OCI-LY7 (cell line): ENCODE results near the gene TTLL10.

Experiments
- EZH2phosphoT487 ChIP-seq: fragments of 200-600 bp; sonication (generic); IDR thresholded peaks from 2 replicates; pipeline ENCODE4 v1.6.1; 2018; ENCODE audit warnings: low read depth, borderline replicate concordance, mild to moderate bottlenecking, mixed run types, antibody characterized with exemption, low read length, moderate library complexity, mixed read lengths
- TF ChIP-seq, protein P1 (sequence below): fragments of 200-600 bp; sonication (generic); conservative IDR thresholded peaks from 2 replicates; pipeline ENCODE4 v1.5.1; 2014; ENCODE audit warnings: mild to moderate bottlenecking, antibody characterized with exemption, low read length, moderate library complexity, mixed read lengths

DNA sequence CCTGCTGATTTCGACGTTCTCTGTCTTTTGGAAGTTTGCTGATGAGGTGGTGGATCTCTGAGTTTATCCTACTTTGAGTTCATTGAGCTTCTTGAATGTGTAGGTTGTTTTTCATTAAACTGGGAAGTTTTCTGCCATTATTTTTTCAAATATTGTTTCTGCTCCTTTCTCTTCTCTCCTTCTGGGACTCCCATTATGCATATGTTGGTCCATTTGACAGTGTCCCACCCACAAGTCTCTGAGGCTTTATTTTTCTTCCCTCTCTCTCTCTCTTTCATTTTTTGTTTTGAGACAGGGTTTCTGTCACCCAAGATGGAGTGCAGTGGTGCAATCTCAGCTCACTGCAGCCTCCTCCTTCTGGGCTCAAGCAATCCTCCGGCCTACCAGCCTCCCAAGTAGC, 21.0 kb downstream of the TTLL10 start:
- TF ChIP-seq, protein P1, sequence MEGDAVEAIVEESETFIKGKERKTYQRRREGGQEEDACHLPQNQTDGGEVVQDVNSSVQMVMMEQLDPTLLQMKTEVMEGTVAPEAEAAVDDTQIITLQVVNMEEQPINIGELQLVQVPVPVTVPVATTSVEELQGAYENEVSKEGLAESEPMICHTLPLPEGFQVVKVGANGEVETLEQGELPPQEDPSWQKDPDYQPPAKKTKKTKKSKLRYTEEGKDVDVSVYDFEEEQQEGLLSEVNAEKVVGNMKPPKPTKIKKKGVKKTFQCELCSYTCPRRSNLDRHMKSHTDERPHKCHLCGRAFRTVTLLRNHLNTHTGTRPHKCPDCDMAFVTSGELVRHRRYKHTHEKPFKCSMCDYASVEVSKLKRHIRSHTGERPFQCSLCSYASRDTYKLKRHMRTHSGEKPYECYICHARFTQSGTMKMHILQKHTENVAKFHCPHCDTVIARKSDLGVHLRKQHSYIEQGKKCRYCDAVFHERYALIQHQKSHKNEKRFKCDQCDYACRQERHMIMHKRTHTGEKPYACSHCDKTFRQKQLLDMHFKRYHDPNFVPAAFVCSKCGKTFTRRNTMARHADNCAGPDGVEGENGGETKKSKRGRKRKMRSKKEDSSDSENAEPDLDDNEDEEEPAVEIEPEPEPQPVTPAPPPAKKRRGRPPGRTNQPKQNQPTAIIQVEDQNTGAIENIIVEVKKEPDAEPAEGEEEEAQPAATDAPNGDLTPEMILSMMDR = no peak
- TF ChIP-seq EZH2phosphoT487 = no peak
